Activated CD4-positive, alpha-beta T cell treated with anti-CD3 and anti-CD28 coated beads, Interleukin-2, amount 50 U/mL, for 24 hours (primary cell): ENCODE data around the gene SEPTIN8.

ENCODE experiments used
- DNase-seq, 2 donors: peaks; one replicate each; pipeline ENCODE4 v3.0.0-alpha.2; 2020; ENCODE audit warnings: low read depth in 1 of 2, low spot score in 1 of 2

SEPTIN8 gene

GRCh38 chr5:132765311-132766019 is 11.6 kb downstream of the SEPTIN8 start:
- no peak for DNase-seq

DNA sequence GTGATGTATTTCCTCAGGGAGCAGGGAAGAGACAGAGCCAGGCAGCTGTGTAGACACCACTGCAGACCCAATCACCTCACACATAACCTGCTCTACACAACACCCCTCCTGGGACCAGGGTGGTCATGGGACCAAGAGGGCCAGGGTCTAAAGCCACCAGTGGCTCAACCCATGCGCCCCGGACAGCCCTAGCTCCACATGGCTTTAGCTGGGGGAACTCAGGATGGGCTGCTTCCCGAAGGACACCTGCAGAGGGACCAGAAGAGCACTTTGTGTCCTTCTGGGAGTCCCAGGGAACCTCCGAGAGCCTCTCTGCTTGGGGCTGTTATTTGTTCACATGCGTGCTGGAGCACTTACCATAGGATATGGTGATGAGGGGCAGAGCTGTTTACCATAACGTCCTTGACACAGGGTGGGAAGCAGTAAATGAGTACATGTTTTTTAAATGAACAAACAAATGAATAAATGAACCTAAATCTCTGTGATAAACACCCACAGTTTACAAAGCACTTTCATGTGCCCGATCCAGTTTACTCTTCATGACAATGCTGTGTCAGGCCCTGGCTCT is 12.3 kb downstream of the SEPTIN8 start:
- no peak for DNase-seq

DNA sequence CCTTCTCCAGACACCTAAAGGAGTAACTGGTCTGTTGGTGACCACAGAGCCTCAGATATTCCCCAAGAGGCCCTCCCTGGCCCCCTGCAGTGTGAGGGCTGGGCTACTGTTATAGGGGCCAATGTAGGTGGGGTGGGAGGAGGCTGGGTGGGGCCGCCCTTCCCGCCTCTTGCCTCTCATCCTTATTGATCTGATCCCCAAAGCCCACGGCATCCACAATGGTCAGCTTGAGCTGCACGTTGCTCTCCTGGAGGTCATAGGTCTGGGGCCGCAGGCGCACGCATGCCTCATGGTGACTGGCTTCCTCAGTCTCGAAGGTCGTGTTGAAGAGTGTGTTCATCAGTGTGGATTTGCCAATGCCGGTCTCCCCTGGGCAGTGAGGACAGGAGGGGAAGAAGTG is 13.0 kb downstream of the SEPTIN8 start:
- DNase-seq, result no peak

DNA sequence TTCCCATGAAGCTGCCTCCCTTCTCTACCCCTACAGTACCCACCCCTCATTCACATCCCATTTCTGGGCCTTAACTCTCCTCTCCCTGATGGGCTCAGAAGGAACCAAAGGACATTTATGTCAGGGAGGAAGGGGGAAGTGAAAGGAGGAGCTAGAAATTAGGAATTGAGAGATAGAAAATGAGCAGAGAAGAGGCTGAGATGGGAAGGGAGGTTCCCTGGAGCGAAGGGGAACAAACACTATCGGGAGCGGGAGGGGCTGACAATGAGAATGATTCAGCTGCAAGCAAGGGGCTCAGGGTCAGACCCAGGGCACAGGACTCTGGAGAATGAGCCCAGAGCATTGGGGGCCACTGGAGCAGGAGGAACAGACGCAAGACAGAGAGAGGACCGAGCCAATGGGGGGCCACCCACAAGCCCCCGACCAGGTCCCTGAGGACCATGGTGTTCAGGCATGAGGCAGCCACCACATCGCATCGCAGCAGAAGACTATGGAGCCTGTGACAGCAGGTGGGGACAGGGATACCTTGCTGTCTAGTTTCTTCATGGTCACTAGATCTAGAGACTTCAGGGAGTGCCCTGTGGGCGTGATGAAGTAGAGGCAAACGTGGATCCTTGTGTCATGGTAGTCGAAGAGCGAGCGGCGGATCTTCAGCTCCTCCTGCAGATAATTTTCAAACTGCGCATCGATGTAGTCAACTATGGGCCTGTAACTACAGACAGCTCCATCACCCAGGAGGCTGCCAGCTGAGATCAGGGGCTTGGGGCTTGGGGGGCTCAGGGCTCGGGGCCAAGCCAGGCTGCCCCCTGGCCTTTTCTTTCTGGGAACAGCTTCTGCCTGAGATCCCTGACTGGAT is 13.6 kb downstream of the SEPTIN8 start:
- DNase-seq, result no peak

- DNase-seq, result no peak
Measured at GRCh38 chr5:132762246-132763000, 14.6 kb downstream of the SEPTIN8 start.

DNA sequence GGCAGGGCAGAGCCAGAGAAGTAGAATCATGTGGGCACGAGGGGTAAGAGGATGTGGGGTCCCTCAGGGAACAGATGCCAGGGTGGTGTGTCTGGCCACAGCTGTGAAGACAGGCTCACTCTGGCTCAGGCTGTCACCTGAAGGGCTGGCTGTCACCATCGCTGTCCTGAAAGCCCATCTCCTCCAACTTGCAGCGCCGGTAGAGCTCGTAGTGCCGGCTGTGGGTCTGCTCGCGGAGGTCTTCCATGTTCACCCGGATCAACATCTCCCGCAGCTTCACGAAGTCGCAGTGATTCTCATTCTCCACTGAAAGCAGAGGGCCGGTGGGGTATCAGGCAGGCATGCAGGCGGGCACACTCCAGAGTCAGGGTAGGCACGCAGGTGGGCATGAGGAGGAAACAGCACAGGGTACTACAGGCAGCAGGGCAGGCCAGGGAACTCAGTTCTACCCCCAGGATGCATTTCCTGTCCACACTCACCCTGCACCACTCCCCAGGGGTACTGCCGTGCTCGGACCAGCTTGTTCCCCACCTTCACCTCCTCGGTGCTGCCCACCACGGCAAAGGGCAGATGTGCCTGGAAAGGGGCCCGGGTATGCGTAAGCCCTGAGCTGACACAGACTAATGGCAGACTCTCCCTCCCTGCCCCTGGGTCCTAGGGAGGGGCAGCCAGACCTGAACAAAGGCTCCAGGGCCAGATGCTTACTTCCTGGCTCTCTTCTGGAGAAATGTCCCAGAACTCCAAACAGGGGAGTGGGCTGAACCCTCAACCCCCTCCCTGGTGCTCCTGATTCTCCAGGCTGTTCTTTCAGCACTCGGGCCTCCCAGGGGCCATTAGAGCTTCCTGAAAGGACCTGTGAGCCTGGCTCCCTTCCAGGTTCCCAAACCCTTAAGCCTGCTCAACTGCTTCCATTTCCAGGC is 15.5 kb downstream of the SEPTIN8 start:
- no peak for DNase-seq

- DNase-seq, result no peak
Measured at GRCh38 chr5:132760601-132761317, 16.3 kb downstream of the SEPTIN8 start.

- no peak for DNase-seq
Measured at GRCh38 chr5:132760049-132760420, 17.0 kb downstream of the SEPTIN8 start.

DNA sequence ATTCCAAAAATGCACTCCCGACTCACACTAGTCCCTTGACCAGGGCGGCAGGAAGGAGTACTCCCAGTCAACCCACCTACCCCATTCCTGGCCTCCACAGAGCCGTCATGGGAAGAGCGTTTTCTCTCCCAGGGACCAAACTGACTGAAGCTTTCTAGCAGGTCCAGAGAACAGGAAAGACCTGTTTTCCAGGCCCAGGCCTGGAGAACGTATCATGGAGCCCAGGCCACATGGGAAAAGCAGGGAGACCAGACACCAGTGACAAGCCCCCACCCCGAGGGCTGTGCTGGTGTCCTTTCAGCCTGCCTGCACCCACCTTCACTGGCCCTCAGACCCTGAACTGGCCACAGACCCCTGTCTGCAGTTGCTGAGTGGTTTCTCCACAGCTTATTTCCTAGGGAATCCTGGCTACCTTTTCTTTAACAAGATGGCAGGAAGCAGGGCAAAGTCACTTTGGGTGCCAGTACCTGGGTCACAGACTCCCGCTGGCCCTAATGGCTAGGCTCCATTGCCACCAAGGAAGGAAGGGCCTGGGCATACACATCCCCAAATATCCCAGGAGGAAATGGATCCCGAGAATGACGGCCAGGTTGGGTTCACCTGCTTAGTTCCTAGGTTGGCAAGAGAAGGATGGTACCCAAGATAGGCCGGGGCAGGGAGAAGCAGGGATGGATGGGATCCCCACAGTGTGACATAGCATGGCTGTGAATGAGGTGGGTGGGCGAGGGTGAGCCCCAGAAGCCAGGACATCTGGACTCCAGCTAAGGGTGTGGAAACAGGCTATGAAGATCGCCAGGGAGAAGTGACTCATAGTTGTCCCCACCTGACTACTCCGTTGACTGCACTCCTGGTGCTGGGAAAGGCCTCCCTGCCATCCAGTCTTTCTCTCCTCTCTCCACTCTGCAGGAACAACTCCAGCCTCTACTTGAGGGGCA is 17.7 kb downstream of the SEPTIN8 start:
- no peak for DNase-seq

- no peak for DNase-seq
Measured at GRCh38 chr5:132758451-132758850, 18.6 kb downstream of the SEPTIN8 start.

DNA sequence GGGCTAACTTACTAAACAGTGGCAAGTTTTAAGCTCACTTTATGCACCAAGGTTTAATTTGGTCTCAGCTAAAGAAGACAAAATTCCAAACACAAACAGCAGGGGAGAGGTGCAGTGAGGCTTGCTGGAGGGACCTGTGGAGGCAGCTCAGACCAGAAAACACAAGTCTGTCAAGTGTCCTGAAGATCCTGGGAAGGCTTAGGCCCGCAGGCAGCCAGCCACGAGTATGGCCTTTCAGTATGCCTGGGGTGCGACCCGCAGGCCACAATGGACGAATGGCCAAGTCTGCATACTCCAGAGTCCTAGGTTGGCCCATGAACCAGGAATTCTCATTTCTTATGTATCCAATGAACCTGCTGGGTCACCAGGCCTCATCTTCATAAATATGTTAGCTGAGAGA is 20.5 kb downstream of the SEPTIN8 start:
- no peak for DNase-seq

- no peak for DNase-seq
Measured at GRCh38 chr5:132754947-132755346, 22.1 kb downstream of the SEPTIN8 start.

DNA sequence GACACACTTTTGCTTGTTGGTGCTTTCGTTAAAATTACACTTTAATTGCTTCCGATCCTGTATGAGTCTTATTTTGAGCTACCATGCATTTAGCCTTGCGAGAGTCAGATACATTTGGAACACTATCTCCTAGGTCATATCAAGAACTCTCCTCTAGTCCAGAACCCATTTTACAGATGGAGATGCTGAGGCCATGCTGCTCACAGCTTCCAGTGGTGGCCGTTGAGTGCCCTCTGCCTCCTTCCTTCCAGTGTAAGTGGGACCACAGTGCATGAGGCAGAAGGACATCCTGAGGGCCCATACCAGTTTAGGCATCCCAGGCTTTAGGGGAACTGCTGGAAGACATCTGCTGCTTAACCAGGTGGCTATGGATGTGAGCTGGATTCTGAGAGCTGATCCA is 22.9 kb downstream of the SEPTIN8 start:
- DNase-seq, result no peak

GRCh38 chr5:132753135-132753987 is 23.7 kb downstream of the SEPTIN8 start:
- no peak for DNase-seq

GRCh38 chr5:132752581-132753125 is 24.4 kb downstream of the SEPTIN8 start:
- DNase-seq, result no peak

DNA sequence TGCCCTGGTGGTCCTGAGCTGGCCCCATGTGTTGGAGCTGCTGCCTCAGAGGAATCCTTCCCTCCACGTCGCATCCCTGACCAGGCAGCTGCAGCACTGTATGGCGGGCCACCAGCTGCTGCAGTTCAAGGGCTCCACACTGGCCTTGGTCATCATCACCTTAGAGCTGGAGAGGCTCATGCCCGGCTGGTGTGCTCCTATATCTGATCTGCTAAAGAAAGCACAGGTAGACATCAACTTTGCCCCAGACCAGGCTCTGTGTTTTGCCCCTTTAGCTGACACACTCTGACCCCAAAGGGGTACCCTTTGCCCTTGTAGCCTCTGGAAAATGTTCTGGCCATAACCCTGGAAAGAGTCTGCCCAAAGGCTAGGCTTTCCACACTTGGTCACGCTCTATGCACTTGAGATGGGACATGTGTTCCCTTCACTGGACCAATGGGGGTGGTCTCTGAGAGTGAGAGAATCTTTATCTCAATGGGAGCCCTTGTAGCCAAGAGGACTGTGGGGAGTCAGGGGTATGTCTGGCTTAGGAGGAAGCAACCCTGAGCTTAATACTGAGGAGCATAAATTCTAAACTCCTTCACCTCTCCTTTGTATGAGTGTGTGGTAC is 25.0 kb downstream of the SEPTIN8 start:
- no peak for DNase-seq

- DNase-seq, result peak in 1 of 2 donors; percentile 32
Measured at GRCh38 chr5:132751444-132751843, 25.6 kb downstream of the SEPTIN8 start.
